KMS-11 (cell line): ENCODE measurements around the gene SIRT2.
"Not testable (repeated sequence)": the region's sequence is repeated elsewhere in the genome, so short reads cannot be mapped to it uniquely, and the experiment has no call there.

Source experiments
- H2AFZ ChIP-seq: fragments of 200-600 bp; sonication (generic); 2 replicates; pipeline ENCODE4 v1.6.1; 2016; ENCODE audit warnings: antibody characterized with exemption, mixed run types, low read depth
- H3K27ac ChIP-seq: fragments of 200-600 bp; sonication (generic); 2 replicates; pipeline ENCODE4 v1.6.1; 2016; ENCODE audit warnings: mild to moderate bottlenecking, mixed run types
- H3K27me3 ChIP-seq: fragments of 200-600 bp; sonication (generic); 2 replicates; pipeline ENCODE4 v1.6.1; 2017; ENCODE audit warnings: mild to moderate bottlenecking, low read depth, mixed run types, moderate library complexity; ENCODE audit not compliant: insufficient read depth
- H3K36me3 ChIP-seq: fragments of 200-600 bp; sonication (generic); 2 replicates; pipeline ENCODE4 v1.6.1; 2017; ENCODE audit warnings: mild to moderate bottlenecking, mixed run types; ENCODE audit not compliant: insufficient read depth
- H3K4me1 ChIP-seq: fragments of 200-600 bp; sonication (generic); 2 replicates; pipeline ENCODE4 v1.6.1; 2016; ENCODE audit warnings: mild to moderate bottlenecking, low read depth, mixed run types; ENCODE audit not compliant: poor library complexity, severe bottlenecking
- H3K4me2 ChIP-seq: fragments of 200-600 bp; sonication (generic); 2 replicates; pipeline ENCODE4 v1.7.0; 2016; ENCODE audit warnings: mild to moderate bottlenecking, mixed run types
- H3K4me3 ChIP-seq: fragments of 200-600 bp; sonication (generic); IDR thresholded peaks from 2 replicates; pipeline ENCODE4 v1.6.1; 2017; ENCODE audit warnings: low read depth, low read length, mixed read lengths; ENCODE audit not compliant: insufficient read depth
- H3K79me2 ChIP-seq: fragments of 200-600 bp; sonication (generic); 2 replicates; pipeline ENCODE4 v1.6.1; 2016; ENCODE audit warnings: low read depth, mixed run types; ENCODE audit not compliant: insufficient read depth
- H3K9ac ChIP-seq: fragments of 200-600 bp; sonication (generic); 2 replicates; pipeline ENCODE4 v1.6.1; 2016; ENCODE audit warnings: mild to moderate bottlenecking, mixed run types
- H4K20me1 ChIP-seq: fragments of 200-600 bp; sonication (generic); 2 replicates; pipeline ENCODE4 v1.6.1; 2016; ENCODE audit warnings: mild to moderate bottlenecking, mixed run types; ENCODE audit not compliant: insufficient read depth
- CTCF ChIP-seq: fragments of 200-600 bp; sonication (generic); conservative IDR thresholded peaks from 2 replicates; pipeline ENCODE4 v1.6.1; 2017; ENCODE audit warnings: low read depth, mild to moderate bottlenecking, antibody characterized with exemption, low read length, moderate library complexity, mixed read lengths

SIRT2 gene

GRCh38 chr19:38889803-38890202 is 9.6 kb downstream of the SIRT2 start:
- no peak for TF ChIP-seq CTCF
- H2AFZ ChIP-seq: no peak overlapping the region
- H3K79me2 ChIP-seq: no peaks in the 10 kb centered on the region
- H3K36me3 ChIP-seq: no peaks in the 10 kb centered on the region
- H3K4me3 ChIP-seq: no peak overlapping the region
- no peak overlapping the region for H3K9ac ChIP-seq
- no peaks in the 10 kb centered on the region for H4K20me1 ChIP-seq
- no peaks in the 10 kb centered on the region for H3K4me1 ChIP-seq
- no peaks in the 10 kb centered on the region for H3K27me3 ChIP-seq
- H3K27ac ChIP-seq: no peak overlapping the region
- H3K4me2 ChIP-seq: no peak overlapping the region

DNA sequence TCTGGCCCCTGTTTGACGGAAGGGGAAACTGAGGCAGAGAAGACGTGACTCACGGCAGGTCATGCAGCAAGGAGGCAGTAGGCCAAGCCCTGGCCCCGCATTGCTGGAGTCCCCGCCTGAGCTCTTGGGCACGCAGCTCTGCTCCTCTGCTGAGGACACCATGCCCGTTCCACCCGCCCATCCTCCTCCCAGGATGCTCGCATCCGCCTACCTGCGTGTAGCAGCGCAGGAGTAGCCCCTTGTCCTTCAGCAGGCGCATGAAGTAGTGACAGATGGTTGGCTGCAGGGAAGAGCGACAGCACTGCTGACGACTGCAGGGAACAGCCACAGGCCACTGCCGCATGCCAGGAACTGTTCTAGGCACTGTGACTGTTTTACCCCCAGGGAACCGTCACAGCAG is 10.5 kb downstream of the SIRT2 start:
- TF ChIP-seq CTCF: no peak
- Histone ChIP-seq H2AFZ (no peak overlapping the region), H3K4me3 (no peak overlapping the region), H3K36me3 (no peaks in the 10 kb centered on the region), H3K4me2 (no peak overlapping the region), H3K27me3 (no peaks in the 10 kb centered on the region), H3K27ac (no peak overlapping the region), H3K4me1 (no peaks in the 10 kb centered on the region), H3K79me2 (no peaks in the 10 kb centered on the region), H4K20me1 (no peaks in the 10 kb centered on the region), H3K9ac (no peak overlapping the region)

GRCh38 chr19:38884691-38885090 is 14.7 kb downstream of the SIRT2 start:
- H3K27ac ChIP-seq, H3K4me2 ChIP-seq, H3K79me2 ChIP-seq, H3K36me3 ChIP-seq, H3K9ac ChIP-seq, H2AFZ ChIP-seq, H3K27me3 ChIP-seq, H3K4me3 ChIP-seq, H3K4me1 ChIP-seq, H4K20me1 ChIP-seq: not testable (repeated sequence)

- H3K27me3 ChIP-seq: no peaks in the 10 kb centered on the region
- H4K20me1 ChIP-seq: no peaks in the 10 kb centered on the region
- H3K27ac ChIP-seq: no peak overlapping the region
- no peaks in the 10 kb centered on the region for H3K36me3 ChIP-seq
- H3K9ac ChIP-seq: no peak overlapping the region
- H3K4me3 ChIP-seq: no peak overlapping the region
- no peak overlapping the region for H2AFZ ChIP-seq
- no peaks in the 10 kb centered on the region for H3K79me2 ChIP-seq
- H3K4me2 ChIP-seq: no peak overlapping the region
- H3K4me1 ChIP-seq: peaks cover 9% of the 10 kb centered on the region
- no peak for TF ChIP-seq CTCF
These were observed 16.1 kb downstream of the SIRT2 start for GRCh38 chr19:38883286-38883685.

DNA sequence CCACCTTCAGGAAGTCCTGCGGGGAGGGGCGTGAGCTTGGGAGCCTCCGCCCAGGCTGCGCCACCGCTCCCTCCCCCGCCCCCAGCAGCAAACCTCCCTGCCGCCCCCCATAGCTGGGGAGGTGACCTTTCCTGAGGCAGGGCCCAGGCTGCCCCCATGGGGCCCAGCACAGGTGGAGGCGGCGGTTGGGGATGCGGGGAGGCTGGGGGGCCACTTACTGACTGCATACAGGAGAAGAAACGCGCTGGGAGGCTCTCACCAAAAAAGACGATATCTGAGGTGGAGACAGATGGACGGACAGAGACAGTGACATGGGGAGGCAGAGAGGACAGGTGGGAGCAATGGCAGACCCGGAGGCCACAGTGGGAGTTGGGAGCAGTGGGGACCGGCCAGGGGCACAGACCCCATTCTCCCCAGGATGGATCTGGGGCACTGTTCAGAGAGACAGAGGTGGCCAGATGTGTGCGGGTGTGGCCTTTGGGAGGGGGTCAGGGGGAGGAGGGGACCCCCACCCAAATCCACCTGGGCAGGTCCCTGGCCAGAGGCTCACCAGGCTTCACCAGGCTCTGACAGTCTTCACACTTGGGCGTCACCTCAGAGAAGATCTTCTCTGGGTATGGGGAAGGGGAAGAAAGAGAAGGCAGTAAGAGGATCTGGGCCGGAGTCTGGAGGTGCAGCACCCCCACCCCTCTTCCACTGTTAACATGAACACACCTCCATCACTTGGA is 18.4 kb downstream of the SIRT2 start:
- Histone ChIP-seq H3K79me2 (no peaks in the 10 kb centered on the region), H3K4me1 (peaks cover 18% of the 10 kb centered on the region), H3K4me2 (no peak overlapping the region), H3K4me3 (no peak overlapping the region), H3K27ac (no peak overlapping the region), H4K20me1 (no peaks in the 10 kb centered on the region), H2AFZ (no peak overlapping the region), H3K36me3 (no peaks in the 10 kb centered on the region), H3K9ac (no peak overlapping the region), H3K27me3 (no peaks in the 10 kb centered on the region)
- TF ChIP-seq CTCF: no peak
